ENCODE data around the gene ST6GALNAC6.
A peak's percentile ranks its signal among the peaks of the same experiment; 100 is the strongest.
"Not testable (repeated sequence)": the region's sequence is repeated elsewhere in the genome, so short reads cannot be mapped to it uniquely, and the experiment has no call there.

ST6GALNAC6 gene

DNA sequence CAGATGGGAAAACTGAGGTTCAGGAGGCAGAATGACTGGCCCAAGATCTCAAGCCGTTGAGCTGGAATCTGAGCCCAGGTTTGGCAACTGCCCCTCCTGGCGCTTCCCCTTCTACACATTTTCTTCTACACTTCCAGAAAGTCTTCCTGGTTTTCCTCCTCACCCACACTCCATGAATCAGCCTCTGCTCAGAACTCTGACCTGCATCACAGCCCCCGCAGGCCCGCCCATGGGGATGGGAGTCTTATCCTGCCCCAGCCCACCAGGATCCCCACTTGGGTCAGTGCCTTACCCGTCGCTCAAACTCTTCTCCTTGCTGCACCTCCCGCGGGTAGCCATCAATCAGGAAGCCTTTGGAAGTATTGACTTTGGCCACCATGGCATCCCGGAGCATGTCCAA, 27.9 kb downstream of the ST6GALNAC6 start:
- no peak for DNase-seq

DNA sequence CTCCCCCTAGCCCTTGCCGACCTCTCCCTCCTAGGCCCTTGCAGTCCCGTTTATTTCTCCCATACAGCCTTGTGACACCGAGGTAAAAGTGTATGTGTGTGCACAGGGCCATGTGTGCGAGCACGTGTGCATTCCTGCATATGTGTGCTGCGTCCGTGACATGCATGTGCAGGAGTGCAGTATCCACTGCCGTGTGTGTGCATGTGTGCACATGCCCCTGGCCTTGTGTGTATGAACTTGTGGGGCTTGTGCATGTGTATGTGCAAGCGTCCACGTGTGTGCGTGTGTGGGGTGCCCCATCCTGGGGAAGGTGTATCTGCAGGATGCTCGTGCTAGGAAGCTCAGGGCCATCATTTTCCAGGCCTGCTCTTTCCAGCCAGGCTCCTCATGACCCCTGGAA, 28.5 kb downstream of the ST6GALNAC6 start:
- no peak for DNase-seq

DNA sequence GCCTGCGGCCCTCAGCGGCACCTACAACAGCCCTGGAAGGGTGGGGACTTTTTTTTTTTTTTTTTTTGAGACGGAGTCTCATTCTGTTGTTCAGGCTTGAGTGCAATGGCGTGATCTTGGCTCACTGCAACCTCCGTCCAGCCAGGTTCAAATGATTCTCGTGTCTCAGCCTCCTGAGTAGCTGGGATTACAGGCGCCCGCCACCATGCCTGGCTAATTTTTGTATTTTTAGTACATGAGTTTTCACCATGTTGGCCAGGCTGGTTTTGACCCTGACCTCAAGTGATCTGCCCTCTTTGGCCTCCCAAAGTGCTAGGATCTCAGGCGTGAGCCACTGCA, 29.3 kb downstream of the ST6GALNAC6 start:
- DNase-seq = not testable (repeated sequence)

DNA sequence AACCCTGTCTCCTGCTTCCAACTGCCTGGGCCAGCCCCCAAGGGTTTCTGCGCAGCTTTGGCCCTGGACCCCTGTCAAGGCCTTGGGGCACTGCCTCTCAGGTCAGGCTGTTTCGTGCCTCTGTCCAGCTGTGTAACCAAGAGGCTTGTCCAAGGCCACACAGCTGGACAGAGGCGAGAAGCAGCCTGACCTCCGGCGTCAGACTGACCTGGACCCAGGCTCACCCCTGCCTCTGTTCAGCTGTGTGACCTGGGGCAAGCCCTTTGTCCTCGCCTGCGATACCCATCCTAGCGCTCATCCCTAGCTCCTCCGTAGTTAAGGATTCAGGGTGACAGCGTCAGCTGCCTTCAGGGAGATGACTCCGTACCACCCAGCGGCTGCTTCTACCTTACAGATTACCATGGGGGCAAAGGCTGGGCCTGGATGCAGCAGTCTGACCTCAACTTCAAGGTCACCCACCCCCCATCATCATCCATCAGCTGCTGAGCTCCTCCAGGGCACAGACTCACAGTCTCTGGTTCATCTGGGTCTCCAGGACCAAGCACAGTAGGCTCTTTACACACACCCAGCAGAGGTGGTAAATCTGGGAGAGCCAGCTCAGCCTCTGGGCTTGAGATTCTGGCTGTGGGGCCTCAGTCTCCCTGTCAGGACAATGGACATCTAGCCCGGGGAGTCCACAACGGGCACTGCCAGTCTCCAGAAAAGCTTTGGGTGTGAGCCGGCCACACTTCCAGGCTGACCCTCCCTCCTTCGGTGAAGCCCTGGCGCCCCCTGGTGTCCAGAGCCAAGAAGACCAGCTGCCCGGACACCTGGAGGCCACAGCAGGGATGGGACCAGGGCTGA, 29.9 kb downstream of the ST6GALNAC6 start:
- peak; percentile 74 for DNase-seq

DNA sequence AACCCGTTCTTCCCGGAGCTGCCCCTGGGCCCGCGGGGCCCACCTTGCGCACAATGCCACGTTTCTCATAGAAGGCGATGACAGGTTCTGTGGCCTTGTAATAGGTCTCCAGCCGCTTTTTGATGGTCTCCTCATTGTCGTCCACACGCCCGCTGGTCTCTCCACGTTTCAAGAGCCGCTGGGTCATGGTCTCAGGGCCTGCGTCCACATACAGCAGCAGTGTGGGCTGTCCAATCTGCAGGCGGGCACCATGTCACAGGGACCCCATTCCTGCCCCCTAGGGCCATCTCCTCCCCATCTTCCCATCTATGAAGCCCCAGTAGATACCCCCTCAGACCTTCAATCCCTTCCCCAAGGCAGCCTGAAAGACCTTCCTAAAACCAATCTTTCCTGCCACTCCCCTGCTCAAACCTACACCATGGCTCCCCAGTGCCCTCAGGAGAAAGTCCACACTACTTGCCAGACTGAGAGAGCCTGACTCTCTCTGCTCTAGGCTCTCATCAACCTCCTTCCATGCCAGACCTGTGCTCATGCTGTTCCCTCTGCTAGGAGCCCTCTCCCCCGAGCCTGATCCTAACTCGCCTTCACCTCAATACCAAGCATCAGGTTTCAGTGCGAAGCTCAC, 31.0 kb downstream of the ST6GALNAC6 start:
- no peak for DNase-seq

DNA sequence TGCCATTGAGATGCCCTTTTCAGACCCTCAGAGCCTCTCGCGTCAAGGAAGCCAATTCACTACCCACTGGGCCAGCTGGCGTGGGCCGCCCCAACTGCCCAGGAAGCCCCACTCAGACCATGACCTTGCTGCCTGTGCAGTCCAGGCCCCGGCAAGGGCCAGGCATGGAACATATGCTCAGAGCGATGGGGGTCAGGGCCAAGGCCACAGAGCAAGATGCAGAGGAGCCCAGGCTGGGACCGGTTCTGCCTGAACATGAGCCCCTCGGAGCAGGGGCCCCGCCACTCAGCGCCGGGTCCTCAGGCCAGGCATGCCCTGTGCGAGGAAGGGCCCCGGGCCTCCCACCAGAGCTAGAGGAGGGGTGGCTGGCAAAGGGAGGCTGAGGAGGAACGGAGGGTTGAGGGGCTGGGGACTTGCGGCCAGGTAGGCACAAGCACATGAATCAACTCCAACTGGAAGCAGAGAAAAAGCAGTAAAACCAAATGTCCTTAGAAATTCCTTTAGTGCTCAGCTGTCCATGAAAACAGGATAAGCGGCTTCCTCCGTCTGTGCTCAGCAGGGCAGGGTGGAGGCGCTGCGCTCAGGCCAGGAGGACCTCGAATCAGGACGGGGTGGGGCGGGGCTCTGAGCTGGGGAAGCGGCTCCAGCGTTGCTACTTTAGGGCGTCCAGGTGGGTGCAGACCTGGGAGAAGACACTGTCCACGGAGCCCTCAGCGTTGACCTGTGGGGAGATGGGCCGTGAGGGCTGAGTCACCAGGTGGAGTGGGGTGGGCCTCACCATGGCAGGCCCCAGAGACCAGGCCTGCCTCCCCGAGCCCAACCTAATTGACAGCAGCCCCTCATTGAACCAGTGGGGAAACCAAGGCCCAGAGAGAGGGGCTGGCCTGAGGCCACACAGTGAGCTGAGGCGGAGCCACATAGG, 31.8 kb downstream of the ST6GALNAC6 start:
- no peak for DNase-seq

DNA sequence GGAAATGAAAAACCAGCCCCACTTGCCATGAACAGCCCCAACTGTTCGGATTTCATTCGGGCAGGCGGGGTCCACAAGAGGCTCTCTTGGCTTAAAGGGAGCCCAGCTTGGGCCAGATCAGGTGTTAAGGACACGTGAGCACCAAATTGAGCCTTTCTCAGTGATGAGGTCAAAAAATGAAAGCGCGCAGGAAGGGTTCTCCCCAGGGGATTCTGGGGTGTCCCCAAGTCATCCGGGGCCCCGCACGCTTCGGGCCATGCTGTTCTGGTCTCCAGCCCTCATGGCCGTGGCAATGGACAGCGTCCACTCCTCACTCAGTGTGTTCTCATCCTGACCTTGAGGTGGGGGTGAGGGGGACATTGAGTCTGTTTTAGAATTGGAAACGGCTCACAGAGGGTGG, 32.9 kb downstream of the ST6GALNAC6 start:
- DNase-seq = no peak

DNA sequence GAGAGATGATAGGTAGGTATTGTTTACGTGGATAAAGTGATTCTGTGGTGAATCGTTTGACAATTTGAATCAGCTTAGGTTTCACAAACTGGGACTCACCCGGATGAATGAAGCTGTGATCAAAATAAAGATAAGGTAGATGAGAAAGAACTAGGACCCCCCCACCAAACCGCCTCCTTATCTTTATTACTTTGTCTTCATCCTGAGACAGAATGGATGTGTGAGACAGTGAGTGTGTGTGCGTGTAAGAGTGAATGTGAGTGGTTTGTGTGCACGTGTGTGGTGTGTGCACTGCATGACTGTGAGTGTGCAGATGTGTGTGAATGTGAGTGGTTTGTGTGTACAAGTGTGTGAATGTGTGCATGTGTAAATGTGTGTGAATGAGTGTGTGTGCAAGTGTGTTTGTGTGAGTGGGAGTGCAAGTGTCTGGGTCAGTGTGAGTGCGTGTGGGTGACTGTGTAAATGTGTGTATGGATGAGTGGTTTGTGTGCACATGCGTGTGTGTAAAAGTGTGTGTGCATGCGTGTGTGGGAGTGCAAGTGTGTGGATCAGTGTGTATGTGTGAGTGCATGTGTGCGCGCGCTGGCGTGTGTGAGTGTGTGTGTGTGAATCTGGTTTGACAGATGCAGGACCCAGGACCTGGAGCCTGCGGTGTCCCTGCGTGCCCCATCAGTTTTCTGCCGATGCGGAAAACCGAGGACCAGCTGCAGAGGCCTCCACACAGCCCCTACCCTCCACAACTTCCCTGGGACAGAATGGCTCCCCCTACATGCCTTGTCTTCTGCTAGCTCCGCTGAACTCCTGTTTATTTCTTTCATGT, 33.5 kb downstream of the ST6GALNAC6 start:
- no peak for DNase-seq

DNA sequence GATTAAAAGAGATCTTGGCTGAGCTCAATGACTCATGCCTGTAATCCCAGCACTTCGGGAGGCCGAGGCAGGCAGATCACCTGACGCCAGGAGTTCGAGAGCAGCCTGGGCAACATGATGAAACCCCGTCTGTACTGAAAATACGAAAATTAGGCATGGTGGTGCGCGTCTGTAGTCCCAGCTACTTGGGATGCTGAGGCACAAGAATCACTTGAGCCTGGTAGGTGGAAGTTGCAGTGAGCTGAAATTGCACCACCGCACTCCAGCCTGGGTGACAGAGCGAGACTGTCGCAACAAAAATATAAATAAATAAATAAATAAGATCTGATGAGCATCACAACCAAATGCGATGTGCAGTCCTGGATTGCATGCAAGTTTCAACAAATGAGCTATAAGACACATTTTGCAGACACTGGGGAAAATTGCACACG, 36.2 kb downstream of the ST6GALNAC6 start:
- no peak for DNase-seq

DNA sequence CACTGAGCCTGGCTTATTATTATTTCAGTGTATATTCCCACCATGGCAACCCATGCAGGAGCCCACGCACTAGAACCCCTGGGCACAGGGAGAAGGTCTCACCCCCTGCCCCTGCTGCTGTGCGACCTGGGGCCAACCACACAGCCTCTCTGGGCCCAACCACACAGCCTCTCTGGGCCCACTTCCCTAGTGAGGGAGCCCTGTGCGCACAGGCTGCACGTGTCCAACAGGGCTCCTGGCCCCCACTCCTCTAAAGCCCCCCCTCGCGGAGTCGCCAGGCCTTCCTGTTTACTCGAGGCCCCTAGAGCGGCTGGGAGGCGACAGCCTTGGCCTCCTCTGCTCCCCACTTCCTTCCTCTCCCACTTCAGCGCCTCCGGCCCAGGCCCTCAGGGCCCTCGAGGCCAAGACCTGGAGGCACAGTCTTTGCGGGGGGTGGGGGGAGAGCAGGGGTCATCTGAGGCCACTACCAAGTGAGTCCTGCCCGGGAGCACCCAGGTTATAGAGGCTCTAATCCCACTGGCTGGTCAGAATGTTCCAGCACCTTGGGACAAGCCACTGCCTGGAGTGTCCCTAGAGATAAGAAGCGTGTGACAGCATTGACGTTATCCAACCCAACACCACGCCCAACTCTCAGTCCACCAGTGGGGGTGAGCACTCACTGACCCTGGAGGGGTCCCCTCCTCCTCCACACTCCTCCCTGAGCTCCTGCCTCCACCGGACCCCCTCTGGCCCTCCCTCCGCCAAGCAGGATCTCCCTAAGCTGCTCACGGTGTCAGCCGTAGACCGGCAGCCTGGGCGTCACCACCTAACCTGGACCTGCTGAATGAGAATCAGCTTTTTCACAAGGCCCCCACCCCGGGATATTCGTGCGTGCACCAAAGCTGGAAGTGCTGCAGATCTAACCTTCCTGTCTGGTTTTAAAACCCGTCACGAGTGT, 37.1 kb downstream of the ST6GALNAC6 start:
- DNase-seq = peak; percentile 55

DNA sequence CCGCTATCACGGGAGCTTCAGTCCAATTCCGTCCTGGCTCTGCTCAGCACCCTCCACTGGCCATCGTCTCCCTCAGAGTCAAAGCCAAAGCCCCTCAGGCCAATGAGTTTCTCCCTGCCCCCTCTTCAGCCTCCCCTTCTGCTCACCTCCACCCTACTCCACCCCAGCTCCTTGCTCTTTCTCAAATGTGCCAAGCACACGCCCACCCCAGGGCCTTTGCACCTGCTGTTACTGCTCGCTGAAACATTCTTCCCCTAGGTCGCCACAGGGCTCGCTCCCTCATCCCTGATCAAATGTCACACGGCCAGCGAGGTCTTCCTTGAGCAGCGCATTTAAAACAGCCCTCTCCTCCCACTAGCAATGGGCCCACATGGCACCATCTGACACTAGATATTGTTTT, 38.6 kb downstream of the ST6GALNAC6 start:
- no peak for DNase-seq

DNA sequence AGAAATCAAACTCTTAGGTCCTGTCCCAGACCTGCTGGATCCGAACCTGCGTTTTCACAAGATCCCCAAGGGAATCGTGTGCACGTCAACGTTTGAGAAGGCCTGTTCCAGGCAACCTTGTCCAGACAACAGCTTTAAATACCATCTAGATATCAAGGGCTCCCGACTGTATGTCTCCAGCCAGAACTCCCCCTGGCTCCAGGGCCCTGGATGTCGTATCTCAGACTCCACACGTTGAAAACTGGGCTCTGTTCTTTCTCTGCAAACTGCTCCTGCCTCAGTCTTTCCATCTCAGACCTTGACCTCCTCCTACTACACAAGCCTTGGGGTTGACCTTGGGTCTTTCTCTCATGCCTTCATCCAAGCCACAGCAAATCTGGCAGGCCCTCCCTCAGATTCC, 39.1 kb downstream of the ST6GALNAC6 start:
- DNase-seq = no peak

DNA sequence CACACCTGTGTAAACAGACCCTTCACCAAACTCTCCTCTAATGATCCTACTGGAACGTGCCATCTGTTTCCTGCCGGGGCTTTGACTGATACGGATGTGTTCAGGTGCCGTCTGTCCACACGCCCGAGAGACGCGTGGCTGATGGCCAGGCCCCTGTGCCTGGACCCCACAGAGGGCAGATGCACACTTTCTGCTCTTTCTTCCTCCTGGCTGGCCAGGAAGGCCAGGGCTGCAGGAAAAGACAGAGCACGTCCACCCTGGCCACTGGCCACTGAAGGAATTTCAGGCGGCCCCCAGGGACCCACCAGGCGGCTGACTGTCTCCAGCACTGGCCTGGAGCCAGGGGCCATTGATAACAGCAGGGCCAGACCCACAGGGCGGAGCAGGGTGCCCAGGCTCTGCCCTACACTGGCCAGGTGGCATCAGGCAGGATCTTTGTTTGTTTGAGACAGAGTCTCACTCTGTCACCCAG, 41.3 kb downstream of the ST6GALNAC6 start:
- DNase-seq = no peak

DNA sequence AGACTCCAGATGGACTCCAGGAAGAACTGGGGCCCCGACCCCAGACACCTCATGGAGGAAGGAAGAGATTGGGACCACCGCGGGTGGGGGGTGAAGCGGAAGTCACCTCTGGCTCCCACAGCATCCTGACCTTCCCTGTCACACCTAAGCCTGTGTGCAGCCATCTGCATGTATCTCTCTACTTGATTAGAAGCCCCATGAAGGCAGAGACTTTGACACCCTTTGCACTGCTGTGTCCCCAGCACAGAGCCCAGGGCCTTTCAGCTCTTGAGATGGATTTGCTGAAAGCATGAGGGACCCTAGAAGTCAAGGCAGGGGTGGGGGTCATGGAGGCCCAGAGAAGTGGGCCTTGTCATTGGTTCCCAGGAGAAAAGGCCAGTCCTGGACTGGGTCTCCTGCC, 42.1 kb downstream of the ST6GALNAC6 start:
- no peak for DNase-seq

DNA sequence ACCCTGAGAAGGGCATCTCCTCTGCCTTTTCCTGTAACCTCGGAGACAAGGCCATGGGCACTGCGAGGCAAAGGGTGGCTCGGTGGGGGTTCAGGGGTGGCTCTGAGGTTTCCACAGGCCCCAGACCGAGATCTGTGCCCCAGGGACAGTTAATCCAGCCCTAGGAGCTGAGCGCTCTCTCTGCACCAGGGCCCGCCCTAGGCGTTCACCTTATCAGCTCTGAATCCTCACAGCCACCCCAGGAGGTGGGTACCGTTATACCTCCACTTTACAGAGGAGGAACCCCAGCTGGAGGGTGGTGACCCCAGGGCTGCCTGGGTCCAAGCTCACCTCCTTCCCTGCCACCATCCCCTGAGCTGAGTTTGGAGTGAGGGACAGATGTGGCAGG, 42.7 kb downstream of the ST6GALNAC6 start:
- no peak for DNase-seq

DNA sequence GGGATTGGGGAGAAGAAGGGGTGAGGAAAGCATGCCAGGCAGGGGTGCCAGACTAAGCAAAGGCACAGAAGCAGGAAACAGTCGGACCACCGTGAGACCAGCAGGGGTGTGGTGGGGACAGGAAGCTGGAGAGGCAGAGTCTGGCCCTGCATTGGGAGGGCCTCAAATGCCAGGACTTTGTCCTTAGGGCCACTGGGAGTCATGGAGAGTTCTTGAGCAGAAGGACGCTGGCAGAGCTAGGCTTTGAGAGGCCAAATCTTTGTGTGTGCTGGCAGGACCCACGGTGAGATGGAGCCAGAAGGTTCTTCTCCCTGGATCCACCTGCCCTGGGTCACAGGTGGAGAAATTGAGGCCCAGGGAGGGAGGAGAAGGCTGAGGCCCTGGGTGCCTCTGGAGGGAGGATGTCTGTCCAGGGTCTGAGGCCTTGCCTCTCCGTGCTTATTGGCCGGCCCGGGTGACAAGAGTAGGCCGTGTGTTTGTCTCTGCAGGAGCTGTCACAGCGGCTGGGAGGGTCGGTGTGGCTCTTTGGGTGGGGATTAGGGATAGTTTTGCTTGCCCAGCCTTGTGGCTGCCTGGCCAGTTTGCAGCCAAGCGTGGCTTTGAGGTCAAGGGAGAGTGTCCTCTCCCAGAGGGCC, 43.2 kb downstream of the ST6GALNAC6 start:
- no peak for DNase-seq

DNA sequence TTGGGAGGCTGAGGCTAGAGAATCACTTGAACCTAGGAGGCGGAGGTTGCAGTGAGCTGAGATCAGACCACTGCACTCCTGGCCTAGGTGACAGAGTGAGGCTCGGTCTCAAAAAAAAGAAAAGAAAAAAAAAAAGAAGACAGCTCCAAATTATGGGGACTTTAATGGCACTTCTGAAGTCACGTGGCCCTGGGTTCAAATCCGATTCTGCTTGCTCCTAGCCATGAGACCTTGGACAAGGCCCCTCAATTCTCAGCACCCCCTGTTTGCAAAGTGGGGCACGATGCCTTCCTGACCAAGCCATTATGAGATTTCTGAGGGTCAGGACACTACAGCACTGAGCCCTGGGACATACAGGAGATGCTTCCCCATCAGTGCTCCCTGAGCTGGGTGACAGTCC, 43.9 kb downstream of the ST6GALNAC6 start:
- DNase-seq = no peak

DNA sequence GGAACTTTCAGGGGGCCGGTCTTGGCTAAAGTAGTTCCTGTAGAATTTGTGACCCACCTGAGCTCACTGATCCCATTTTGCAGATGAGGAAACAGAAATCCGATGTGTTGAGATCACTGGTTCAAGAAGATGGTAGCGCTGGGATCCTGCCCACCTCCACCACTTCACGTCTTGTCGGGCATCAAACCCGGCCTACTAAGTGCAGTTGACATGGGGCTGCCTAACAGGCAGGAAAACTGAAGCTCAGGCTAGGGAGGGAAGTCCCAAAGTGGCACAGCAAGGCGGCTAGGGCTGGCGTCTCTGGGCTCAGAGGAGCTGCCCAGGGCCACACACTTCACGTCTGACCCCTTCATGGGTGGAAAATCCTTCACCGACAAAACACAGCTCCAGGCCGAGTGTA, 44.4 kb downstream of the ST6GALNAC6 start:
- no peak for DNase-seq

DNA sequence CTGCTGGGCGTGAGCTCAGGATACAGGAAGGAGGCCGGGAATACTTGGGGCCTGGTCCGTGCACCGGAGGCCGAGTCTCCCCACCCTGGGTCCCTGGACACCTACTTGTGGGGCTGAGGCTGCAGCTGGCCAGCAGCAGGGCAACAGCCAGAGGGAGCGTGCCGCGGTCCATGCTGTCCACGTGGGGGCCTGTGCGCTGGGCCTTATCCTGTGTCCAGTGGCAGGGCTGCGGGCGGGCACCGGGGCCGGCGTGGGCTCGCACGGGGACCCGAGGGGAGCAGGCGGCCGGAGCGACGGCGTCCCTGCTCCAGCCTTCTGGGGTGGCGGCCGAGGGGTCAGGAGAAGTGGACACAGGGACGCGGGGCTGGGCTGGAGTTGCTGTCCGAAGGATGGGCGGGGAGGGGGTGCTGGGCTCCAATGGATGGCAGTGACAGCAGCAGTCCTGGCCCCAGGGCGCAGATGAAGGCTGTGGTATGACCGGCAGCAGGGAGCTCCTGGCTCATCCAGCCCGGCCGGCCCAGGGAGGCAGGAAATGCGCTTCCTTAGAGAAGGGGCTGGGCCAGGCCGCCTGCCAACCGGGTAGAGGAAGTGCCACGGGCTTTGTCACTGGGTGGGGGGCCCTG, 45.1 kb downstream of the ST6GALNAC6 start, which contains the start of gene ENG:
Gene ENG, minus strand, starts transcription at position 475 of the 623 bp plus-strand sequence. Its CDS starts 303 bp downstream, at position 172.
- no peak for DNase-seq
